WI38 (cell line): ENCODE data around the gene MSMO1.

Source experiments
- H3K4me3 ChIP-seq: 2 replicates; pipeline ENCODE4 v1.5.1; 2011; ENCODE audit warnings: low read depth, mild to moderate bottlenecking, control low read depth, low read length
- CTCF ChIP-seq: IDR thresholded peaks from 2 replicates; pipeline ENCODE4 v1.5.1; 2012; ENCODE audit warnings: low read depth, mild to moderate bottlenecking, control low read depth, low read length

Gene MSMO1

GRCh38 chr4:165308606-165309005 lies 18.9 kb upstream of the MSMO1 start:
- no peak for TF ChIP-seq CTCF
- H3K4me3 ChIP-seq = no peak overlapping the region

DNA sequence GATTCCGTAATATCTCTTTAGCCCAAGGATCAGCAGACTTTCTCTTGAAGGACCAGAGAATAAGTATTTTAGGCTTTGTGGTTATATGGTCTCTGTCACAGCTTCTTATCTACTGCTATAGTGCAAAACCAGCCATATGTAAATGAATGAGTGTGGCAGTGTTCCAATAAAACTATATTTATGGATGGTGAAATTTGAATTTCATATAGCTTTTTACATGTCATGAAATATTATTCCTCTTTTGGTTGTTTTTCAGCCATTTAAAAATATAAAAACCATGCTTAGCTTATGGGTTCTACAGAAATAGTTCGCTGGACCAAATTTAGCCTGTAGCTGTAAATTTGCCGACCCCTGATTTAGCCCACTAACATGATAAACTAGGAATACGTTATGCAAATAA lies 18.0 kb upstream of the MSMO1 start:
- TF ChIP-seq CTCF = no peak
- H3K4me3 ChIP-seq = no peak overlapping the region

- no peak for TF ChIP-seq CTCF
- H3K4me3 ChIP-seq = no peak overlapping the region
Measured at GRCh38 chr4:165312506-165312905, 15.0 kb upstream of the MSMO1 start.

- no peak for TF ChIP-seq CTCF
- H3K4me3 ChIP-seq = no peak overlapping the region
Measured at GRCh38 chr4:165319030-165319429, 8.4 kb upstream of the MSMO1 start.

DNA sequence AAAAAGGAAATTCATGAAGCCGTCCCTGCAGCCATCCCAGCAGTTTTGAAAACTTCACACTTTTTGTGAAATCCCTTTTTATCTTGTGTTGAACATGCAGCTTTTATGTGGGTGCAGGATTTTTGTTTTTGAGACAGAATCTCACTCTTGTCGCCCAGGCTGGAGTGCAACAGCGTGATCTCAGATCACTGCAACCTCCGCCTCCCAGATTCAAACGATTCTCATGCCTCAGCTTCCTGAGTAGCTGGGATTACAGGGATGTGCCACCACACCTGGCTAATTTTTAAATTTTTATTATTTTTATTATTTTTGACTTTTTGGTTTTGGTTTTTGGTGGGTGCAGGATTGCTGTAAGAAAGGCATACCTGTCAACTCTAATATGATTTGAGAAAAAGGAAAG lies 8.0 kb upstream of the MSMO1 start:
- TF ChIP-seq CTCF = no peak
- H3K4me3 ChIP-seq = no peak overlapping the region

DNA sequence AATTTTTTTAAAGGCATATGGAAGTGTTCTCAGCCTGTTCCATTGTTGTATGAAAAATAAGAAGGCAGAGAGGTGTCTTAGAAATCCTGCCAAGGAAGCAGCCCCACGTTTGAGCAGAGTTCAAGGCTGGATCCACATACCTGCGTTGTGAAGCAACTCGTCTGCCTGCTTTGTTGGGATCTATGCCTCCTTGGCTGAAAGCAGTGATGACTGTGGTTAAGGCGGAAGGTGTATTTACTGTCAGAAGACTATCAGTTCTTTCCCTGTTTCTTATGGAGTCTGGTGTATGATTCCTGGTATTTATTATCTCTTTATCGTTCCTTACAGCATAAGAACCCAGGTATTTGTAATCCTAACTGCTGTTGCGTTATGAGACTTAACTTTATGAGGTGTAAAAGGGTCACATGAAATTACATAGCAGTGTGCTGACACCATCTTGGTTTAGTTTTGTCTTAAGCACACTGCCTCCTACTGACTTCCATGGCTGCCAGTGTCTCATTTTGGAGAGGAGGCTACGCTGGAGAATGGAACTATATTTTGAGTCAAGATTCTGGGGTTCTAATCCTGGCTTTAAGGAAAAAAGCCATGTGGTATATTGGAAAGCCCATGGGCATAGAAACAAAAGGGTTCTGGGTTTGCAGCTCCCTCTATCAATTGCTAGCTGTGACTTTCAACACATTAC lies 3.1 kb upstream of the MSMO1 start:
- H3K4me3 ChIP-seq = no peak overlapping the region
- TF ChIP-seq CTCF = no peak

GRCh38 chr4:165324918-165325304 lies 2.6 kb upstream of the MSMO1 start:
- H3K4me3 ChIP-seq = no peak overlapping the region
- no peak for TF ChIP-seq CTCF
